Heart left ventricle (tissue), 16 donors: ENCODE measurements around the gene COQ3. TPM values are rescaled to one million over a fixed set of nuclear protein-coding genes. Genes with fewer than 3 reads are reported as not detected.

Experiments used
- ATAC-seq, 4 donors: fragments of 200-7000 bp; cut with Tn5 transposase; one replicate each; pipeline ENCODE4 v1.9.1; 2020 to 2022; ENCODE audit warnings: moderate library complexity in 4 of 4, mild to moderate bottlenecking in 3 of 4, moderate number of reproducible peaks in 1 of 4
- DNase-seq, 5 donors: peaks; one replicate each; pipeline ENCODE4 v3.0.0-alpha.2; 2020
- H3K27ac ChIP-seq, 12 donors: fragments of 200-600 bp; sonication (generic) in 4 of 12; one replicate each; pipeline versions ENCODE4 v1.5.0 to v1.8.0; 2016 to 2022; ENCODE audit warnings: mild to moderate bottlenecking in 2 of 12
- H3K27me3 ChIP-seq, 9 donors: fragments of 200-600 bp; sonication (generic) in 2 of 9; one replicate each; pipeline versions ENCODE4 v1.5.1 to v1.8.0; 2016 to 2022; ENCODE audit warnings: mild to moderate bottlenecking in 3 of 9
- H3K36me3 ChIP-seq, 9 donors: fragments of 200-600 bp; sonication (generic) in 2 of 9; one replicate each; pipeline versions ENCODE4 v1.5.0 to v1.8.0; 2018 to 2022; ENCODE audit warnings: mild to moderate bottlenecking in 2 of 9
- H3K4me1 ChIP-seq, 12 donors: fragments of 200-600 bp; sonication (generic) in 4 of 12; one replicate each; pipeline versions ENCODE4 v1.5.0 to v1.8.0; 2016 to 2022; ENCODE audit warnings: mild to moderate bottlenecking in 3 of 12
- H3K4me3 ChIP-seq, 12 donors: fragments of 200-600 bp; sonication (generic) in 4 of 12; one replicate each; pipeline versions ENCODE4 v1.5.0 to v1.8.0; 2017 to 2022; ENCODE audit warnings: mild to moderate bottlenecking in 9 of 12, moderate library complexity in 4 of 12
- H3K9me3 ChIP-seq, 12 donors: fragments of 200-600 bp; sonication (generic) in 4 of 12; one replicate each; pipeline versions ENCODE4 v1.5.0 to v1.8.0; 2016 to 2022; ENCODE audit warnings: mild to moderate bottlenecking in 1 of 12
- POLR2A ChIP-seq, 2 donors: fragments of 450-650 bp; IDR thresholded peaks; one replicate each; pipeline ENCODE4 v1.6.1; 2017; ENCODE audit warnings: antibody characterized with exemption in 2 of 2, mild to moderate bottlenecking in 2 of 2, moderate library complexity in 2 of 2
- WGBS, 4 donors: extraction: QIAGEN DNeasy Blood & Tissue Kit in 2 of 4; methylation state at CpG; one replicate each; pipeline versions ENCODE4 v1.1.5 to v1.1.7; 2013 to 2018; 5-methylcytosine and 5-hydroxymethylcytosine counted together
- intact Hi-C, 10 donors: fragments of 100-400 bp; cut with DNase I; formaldehyde crosslinking; loops; one replicate each; pipeline versions ENCODE4 v1.11.1 to v1.14.2; 2022
- polyA plus RNA-seq, 2 donors: library from polyadenylated mRNA; stranded (reverse); fragments of 200-250 nt; gene quantifications; one replicate each; pipeline ENCODE4 v1.2.3, GENCODE V29; 2013
- total RNA-seq, 9 donors: library from RNA; depleted of rRNA in 2 of 9; stranded (reverse); fragments of >200 nt in 2 of 9; fragmentation: NEBNext Ultra II Directional in 3 of 9; extraction: Animal tissue kit (Norgen Biotek cat#: 25700) in 3 of 9; gene quantifications; one replicate each; pipeline versions ENCODE4 v1.1.0 to v1.2.4, GENCODE V29; 2016 to 2023
- TF ChIP-seq, protein P1 (sequence below), 12 donors: fragments of 200-600 bp; sonication (generic) in 4 of 12; IDR thresholded peaks; one replicate each; pipeline versions ENCODE4 v1.5.0 to v1.8.0; 2018 to 2022; ENCODE audit warnings: antibody characterized with exemption in 12 of 12, mild to moderate bottlenecking in 5 of 12
- donor health status: ischemic (EF 13 %, LVEDD 7.1; RV severe dilation, severe dysfunction).
- donor health status: healthy with polysubstance abuse.
- donor health status: DM: no; HTN: yes; CAD: no.
- donor health status: DM: no; HTN: no; CAD: no.
- donor health status: ischemic (EF 25% LVEDD 6.9; RV normal size, moderate dysfunction).
- donor health status: ischemic (EF 25% LVEDD 5.7; RV mildly dilated, moderate dysfunction).
- donor health status: healthy.
- donor health status: DM: yes; HTN: yes; CAD: no.
- donor health status: ischemic (EF 35%, LVEDD 5.7; RV mildly dilated, moderate dysfunction).
- donor health status: nonischemic (EF 11% LVEDD 7.7; RV severe dilation, severe dysfunction).
- donor health status: DM: yes; HTN: yes; CAD: no.
- donor health status: PGD.
- donor health status: ischemic (EF 29% LVEDD 5.4; RV normal size, mild dysfunction).
- donor health status: nonischemic (EF 23%, LVEDD 6.1; RV moderate dilation, normal function).

COQ3 gene
- total and polyA plus RNA-seq, 11 donors = 9.5 to 39.1 (median 29.8) TPM

GRCh38 chr6:99333068-99333467 lies 60.9 kb downstream of the COQ3 start:
- H3K4me3 ChIP-seq = no peak overlapping the region
- H3K4me1 ChIP-seq = no peaks in the 10 kb centered on the region
- no peaks in the 10 kb centered on the region for H3K36me3 ChIP-seq
- TF ChIP-seq, protein P1, sequence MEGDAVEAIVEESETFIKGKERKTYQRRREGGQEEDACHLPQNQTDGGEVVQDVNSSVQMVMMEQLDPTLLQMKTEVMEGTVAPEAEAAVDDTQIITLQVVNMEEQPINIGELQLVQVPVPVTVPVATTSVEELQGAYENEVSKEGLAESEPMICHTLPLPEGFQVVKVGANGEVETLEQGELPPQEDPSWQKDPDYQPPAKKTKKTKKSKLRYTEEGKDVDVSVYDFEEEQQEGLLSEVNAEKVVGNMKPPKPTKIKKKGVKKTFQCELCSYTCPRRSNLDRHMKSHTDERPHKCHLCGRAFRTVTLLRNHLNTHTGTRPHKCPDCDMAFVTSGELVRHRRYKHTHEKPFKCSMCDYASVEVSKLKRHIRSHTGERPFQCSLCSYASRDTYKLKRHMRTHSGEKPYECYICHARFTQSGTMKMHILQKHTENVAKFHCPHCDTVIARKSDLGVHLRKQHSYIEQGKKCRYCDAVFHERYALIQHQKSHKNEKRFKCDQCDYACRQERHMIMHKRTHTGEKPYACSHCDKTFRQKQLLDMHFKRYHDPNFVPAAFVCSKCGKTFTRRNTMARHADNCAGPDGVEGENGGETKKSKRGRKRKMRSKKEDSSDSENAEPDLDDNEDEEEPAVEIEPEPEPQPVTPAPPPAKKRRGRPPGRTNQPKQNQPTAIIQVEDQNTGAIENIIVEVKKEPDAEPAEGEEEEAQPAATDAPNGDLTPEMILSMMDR (IDR thresholded peaks at IDR 0.05) = no peak
- TF ChIP-seq POLR2A (IDR thresholded peaks at IDR 0.05) = no peak
- intact Hi-C loops = loop anchor here in 3 of 10 donors (5.0 to 10.0 kb wide), 2 partner anchors 412 to 489 kb away; no protein-coding TSS in a partner anchor
- no peak overlapping the region for H3K27ac ChIP-seq
- ATAC-seq (no peak), DNase-seq (no peak)
- 82 to 86% (median 85%) methylated on average over 6 of the region's 6 CpGs for WGBS, 4 donors
- H3K9me3 ChIP-seq = no peaks in the 10 kb centered on the region
- peaks cover 0 to 18% (median 0%) of the 10 kb centered on the region in 9 donors for H3K27me3 ChIP-seq

DNA sequence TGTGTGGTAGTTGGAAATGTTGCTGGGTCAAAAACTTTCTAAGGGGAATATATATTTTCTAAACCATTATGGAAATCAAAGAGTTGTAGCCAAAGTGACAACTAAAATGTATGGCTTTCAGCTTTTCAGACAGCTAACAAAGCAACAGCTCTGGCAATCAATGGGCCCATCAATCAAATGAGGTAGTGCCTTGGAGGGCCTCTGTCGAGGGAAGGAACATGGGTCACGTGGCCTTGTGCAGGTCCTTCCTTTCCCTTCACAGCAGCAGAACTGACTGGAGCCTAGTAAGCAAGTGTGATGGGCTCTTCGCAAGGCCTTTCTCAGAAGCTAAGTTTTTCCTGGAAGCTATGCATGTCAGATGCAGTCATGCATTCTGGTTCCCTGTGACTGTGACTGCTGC lies 62.5 kb downstream of the COQ3 start:
- no peaks in the 10 kb centered on the region for H3K36me3 ChIP-seq
- ATAC-seq (no peak), DNase-seq (no peak)
- intact Hi-C loops = loop anchor here in 3 of 10 donors (5.0 to 10.0 kb wide), 2 partner anchors 413 to 491 kb away; no protein-coding TSS in a partner anchor
- H3K4me3 ChIP-seq = no peak overlapping the region
- H3K27ac ChIP-seq = no peak overlapping the region
- TF ChIP-seq, protein P1 (IDR thresholded peaks at IDR 0.05) = no peak
- no peak for TF ChIP-seq POLR2A (IDR thresholded peaks at IDR 0.05)
- H3K4me1 ChIP-seq = no peaks in the 10 kb centered on the region
- 76 to 91% (median 86%) methylated on average over 3 of the region's 3 CpGs for WGBS, 4 donors
- peaks cover 0 to 5% (median 0%) of the 10 kb centered on the region in 9 donors for H3K27me3 ChIP-seq
- H3K9me3 ChIP-seq = no peaks in the 10 kb centered on the region

GRCh38 chr6:99330159-99330558 lies 63.8 kb downstream of the COQ3 start:
- WGBS, 4 donors = 5 to 18% (median 7%) methylated on average over 2 of the region's 2 CpGs
- ATAC-seq (peak in 3 of 4 donors; percentile 42 to 53 (median 50)), DNase-seq (peak in 2 of 5 donors; percentile 22 to 29)
- intact Hi-C loops = loop anchor here in 3 of 10 donors (5.0 to 10.0 kb wide), 2 partner anchors 415 to 492 kb away; no protein-coding TSS in a partner anchor
- peaks cover 0 to 6% (median 0%) of the 10 kb centered on the region in 9 donors for H3K27me3 ChIP-seq
- no peaks in the 10 kb centered on the region for H3K36me3 ChIP-seq
- no peaks in the 10 kb centered on the region for H3K4me1 ChIP-seq
- no peak overlapping the region for H3K27ac ChIP-seq
- H3K9me3 ChIP-seq = no peaks in the 10 kb centered on the region
- H3K4me3 ChIP-seq = no peak overlapping the region
- TF ChIP-seq, protein P1 (IDR thresholded peaks at IDR 0.05) = peak; percentile 44 to 82 (median 66)
- no peak for TF ChIP-seq POLR2A (IDR thresholded peaks at IDR 0.05)

GRCh38 chr6:99324996-99325395 lies 69.0 kb downstream of the COQ3 start:
- intact Hi-C loops = no loop called here
- Histone ChIP-seq H3K4me3 (no peak overlapping the region), H3K9me3 (no peaks in the 10 kb centered on the region), H3K4me1 (no peaks in the 10 kb centered on the region), H3K27ac (no peak overlapping the region), H3K27me3 (peaks cover 0 to 13% (median 0%) of the 10 kb centered on the region in 9 donors), H3K36me3 (no peaks in the 10 kb centered on the region)
- TF ChIP-seq, protein P1 (IDR thresholded peaks at IDR 0.05) = no peak
- TF ChIP-seq POLR2A (IDR thresholded peaks at IDR 0.05) = no peak
- no peak for ATAC-seq
- DNase-seq = no peak

Other genes starting within 250 kb of the COQ3 start
- 1 to 10 TPM in 1 of 9 donors, under 1 TPM in 5, not detected in 3; 0.16 to 3.2 (median 0.51) TPM for gene FAXC, start 44.5 kb downstream of the COQ3 start, total RNA-seq
- gene FAXC, start 44.5 kb downstream of the COQ3 start, polyA plus RNA-seq = under 1 TPM; under 0.01 to 0.88 TPM
- 10 to 100 TPM; 22.3 to 64.8 (median 48.9) TPM for gene PNISR, start 31.1 kb upstream of the COQ3 start, total RNA-seq
- 10 to 100 TPM; 20.8 to 60.6 TPM for gene PNISR, start 31.1 kb upstream of the COQ3 start, polyA plus RNA-seq
- gene USP45, start 121.2 kb upstream of the COQ3 start, total RNA-seq = 10 to 100 TPM in 5 of 9 donors, 1 to 10 TPM in 4; 6.1 to 14.5 (median 10.2) TPM
- 1 to 10 TPM; 4.5 to 4.8 TPM for gene USP45, start 121.2 kb upstream of the COQ3 start, polyA plus RNA-seq
- 10 to 100 TPM; 13.8 to 24.2 (median 17.9) TPM for gene CCNC, start 174.5 kb upstream of the COQ3 start, total RNA-seq
- 10 to 100 TPM; 12.3 to 19.0 TPM for gene CCNC, start 174.5 kb upstream of the COQ3 start, polyA plus RNA-seq
- gene PRDM13, start 212.6 kb upstream of the COQ3 start, total RNA-seq = not detected
- not detected for gene PRDM13, start 212.6 kb upstream of the COQ3 start, polyA plus RNA-seq